Measurements from ENCODE around the gene HMOX1. TPM values are rescaled to one million over a fixed set of nuclear protein-coding genes. Genes with fewer than 3 reads are reported as not detected.

Gene HMOX1
- total and polyA plus RNA-seq, 10 donors = 178 to 930 (median 751) TPM

GRCh38 chr22:35354068-35354467 is 26.8 kb upstream of the HMOX1 start:
- 80 to 92% (median 88%) methylated on average over 4 of the region's 4 CpGs for WGBS, 5 donors
- intact Hi-C loops (cut with DNase I; ENCODE audit: low total_unique reads) = loop anchor here (5.0 to 10.0 kb wide), 2 partner anchors 51 to 228 kb away; partner anchors contain the start of gene MCM5

GRCh38 chr22:35357883-35358621 is 22.8 kb upstream of the HMOX1 start:
- Histone ChIP-seq H3K27me3 (replicated peaks in 1 of 7) (no peaks in the 10 kb centered on the region), H3K4me1 (peaks cover 0 to 44% (median 19%) of the 10 kb centered on the region in 6 donors), H3K4me3 (no peak overlapping the region), H3K27ac (peak overlapping the region in 1 of 8 donors; percentile 11), H3K9me3 (no peaks in the 10 kb centered on the region), H3K36me3 (no peaks in the 10 kb centered on the region)
- DNase-seq = no peak
- WGBS, 5 donors = 57 to 72% (median 68%) methylated on average over 6 of the region's 6 CpGs
- no peak for TF ChIP-seq POLR2AphosphoS5 (IDR thresholded peaks at IDR 0.05)
- TF ChIP-seq POLR2A (IDR thresholded peaks at IDR 0.05) = no peak
- no peak for TF ChIP-seq CTCF (IDR thresholded peaks at IDR 0.05 in 8 of 11, conservative IDR thresholded peaks at IDR 0.05 in 3 of 11)
- intact Hi-C loops (cut with DNase I; ENCODE audit: low total_unique reads) = loop anchor here (10.0 kb wide), 1 partner anchor 47 kb away; the partner anchor contains the start of gene MCM5

More at GRCh38 chr22:35354068-35354467, 26.8 kb upstream of the HMOX1 start:
- Histone ChIP-seq H3K27me3 (replicated peaks in 1 of 7) (no peaks in the 10 kb centered on the region), H3K36me3 (no peaks in the 10 kb centered on the region), H3K4me3 (no peak overlapping the region), H3K27ac (peak overlapping the region in 5 of 8 donors; percentile 80 to 95 (median 88)), H3K9me3 (no peaks in the 10 kb centered on the region), H3K4me1 (peaks cover 14 to 77% (median 52%) of the 10 kb centered on the region in 6 donors)
- DNase-seq = no peak
- TF ChIP-seq POLR2AphosphoS5 (IDR thresholded peaks at IDR 0.05) (no peak), POLR2A (IDR thresholded peaks at IDR 0.05) (no peak), CTCF (IDR thresholded peaks at IDR 0.05 in 8 of 11, conservative IDR thresholded peaks at IDR 0.05 in 3 of 11) (no peak)

- H3K36me3 ChIP-seq = no peaks in the 10 kb centered on the region
- H3K4me1 ChIP-seq = peaks cover 0 to 44% (median 10%) of the 10 kb centered on the region in 6 donors
- intact Hi-C loops (cut with DNase I; ENCODE audit: low total_unique reads) = loop anchor here (10.0 kb wide), 1 partner anchor 45 kb away; the partner anchor contains the start of gene MCM5
- H3K4me3 ChIP-seq = no peak overlapping the region
- no peak overlapping the region for H3K27ac ChIP-seq
- no peak for DNase-seq
- no peaks in the 10 kb centered on the region for H3K9me3 ChIP-seq
- no peak for TF ChIP-seq POLR2AphosphoS5 (IDR thresholded peaks at IDR 0.05)
- TF ChIP-seq CTCF (IDR thresholded peaks at IDR 0.05 in 8 of 11, conservative IDR thresholded peaks at IDR 0.05 in 3 of 11) = no peak
- TF ChIP-seq POLR2A (IDR thresholded peaks at IDR 0.05) = no peak
- WGBS, 5 donors = 84 to 96% (median 89%) methylated on average over 9 of the region's 9 CpGs
- H3K27me3 ChIP-seq (replicated peaks in 1 of 7) = no peaks in the 10 kb centered on the region
These were observed 21.4 kb upstream of the HMOX1 start for GRCh38 chr22:35359380-35360065.

All from spleen (tissue), 11 donors.